Right hindlimb (tissue), 1 donor: ENCODE data around the gene SH3RF3.

Source experiments
- DNase-seq: peaks from one replicate; pipeline ENCODE4 v3.0.0-alpha.2; 2018

Gene SH3RF3

GRCh38 chr2:109460553-109461324 lies 331.7 kb downstream of the SH3RF3 start:
- no peak for DNase-seq

- DNase-seq: no peak
Observed at GRCh38 chr2:109463236-109463635, 334.2 kb downstream of the SH3RF3 start.

DNA sequence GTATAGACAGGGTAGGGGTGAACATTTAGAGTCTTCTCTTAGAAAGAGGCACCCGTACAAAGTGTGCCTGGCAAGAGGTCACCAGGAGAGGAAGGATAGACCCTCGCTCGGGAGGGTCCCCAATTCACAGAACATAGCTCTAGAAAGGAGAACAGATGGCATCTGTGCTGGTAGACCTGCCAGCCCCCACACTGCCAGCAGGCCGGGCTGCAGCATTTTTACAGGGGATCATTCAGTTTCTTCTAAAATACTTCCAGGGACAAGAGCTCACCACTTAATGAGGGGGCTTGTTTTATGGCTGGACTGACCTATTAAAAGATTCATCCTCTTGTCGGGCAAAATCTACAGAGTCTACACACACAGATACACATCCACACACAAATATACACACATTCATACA lies 334.9 kb downstream of the SH3RF3 start:
- DNase-seq: no peak

DNA sequence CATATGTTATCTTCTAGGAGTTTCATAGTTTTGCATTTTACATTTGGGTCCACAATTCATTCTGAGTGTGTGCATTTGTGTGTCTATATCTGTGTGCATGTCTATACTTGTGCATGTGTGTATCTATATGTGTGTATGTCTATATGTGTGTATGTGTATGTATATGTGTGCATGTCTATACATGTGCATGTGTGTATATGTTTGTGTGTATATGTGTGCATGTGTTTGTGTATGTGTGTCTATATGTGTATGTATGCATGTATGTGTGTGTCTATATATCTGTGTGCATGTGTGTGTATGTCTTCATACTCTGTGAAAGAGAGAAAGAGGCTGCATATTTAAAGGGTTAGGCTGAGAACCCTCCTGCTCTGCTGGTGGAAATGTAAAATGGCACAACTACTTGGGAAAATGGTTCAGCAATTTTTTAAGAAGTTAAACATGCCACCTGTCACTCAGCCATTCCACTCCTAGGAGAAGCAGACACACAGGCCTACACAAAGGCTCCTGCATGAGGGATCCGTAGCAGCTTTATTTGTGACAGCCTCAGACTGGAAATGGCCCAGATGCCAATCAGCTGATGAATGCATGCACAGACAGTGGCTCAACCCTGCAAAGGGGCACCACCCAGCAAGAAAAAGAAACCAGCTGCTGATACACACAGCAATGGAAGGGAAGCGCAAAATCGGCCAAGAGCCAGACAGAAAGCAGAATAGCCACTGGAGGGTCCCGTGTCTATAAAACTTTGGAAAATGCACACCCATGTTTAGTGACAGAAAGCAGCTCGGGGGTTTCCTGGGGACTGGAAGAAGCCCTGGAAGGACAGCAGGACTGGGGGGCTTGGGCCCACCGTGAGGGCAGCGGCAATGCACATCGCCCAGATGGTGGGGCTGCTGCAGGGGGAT lies 337.9 kb downstream of the SH3RF3 start:
- DNase-seq: peak; percentile 56

GRCh38 chr2:109467701-109468100 lies 338.7 kb downstream of the SH3RF3 start:
- DNase-seq: no peak

DNA sequence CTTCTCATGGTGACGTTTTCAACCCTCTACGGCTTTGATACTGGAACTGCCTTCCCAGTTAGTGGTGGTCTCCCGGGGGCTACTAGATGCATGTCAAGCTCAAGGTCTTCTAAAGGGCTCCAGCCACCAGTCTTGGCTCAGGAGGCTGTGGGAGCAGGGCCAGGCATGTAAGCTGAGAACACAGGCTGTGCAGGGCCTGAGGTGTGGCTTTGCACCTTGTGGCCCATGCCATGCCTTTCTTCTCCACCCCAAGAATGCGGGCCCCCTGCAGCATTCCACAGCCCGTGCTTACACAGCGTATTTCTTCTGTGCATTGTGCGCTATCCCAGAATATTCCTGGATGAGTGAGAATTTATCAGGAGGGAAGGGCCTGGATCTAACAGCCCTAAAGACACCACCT lies 339.9 kb downstream of the SH3RF3 start:
- no peak for DNase-seq

GRCh38 chr2:109471658-109472057 lies 342.7 kb downstream of the SH3RF3 start:
- no peak for DNase-seq

GRCh38 chr2:109472331-109472959 lies 343.4 kb downstream of the SH3RF3 start:
- no peak for DNase-seq

DNA sequence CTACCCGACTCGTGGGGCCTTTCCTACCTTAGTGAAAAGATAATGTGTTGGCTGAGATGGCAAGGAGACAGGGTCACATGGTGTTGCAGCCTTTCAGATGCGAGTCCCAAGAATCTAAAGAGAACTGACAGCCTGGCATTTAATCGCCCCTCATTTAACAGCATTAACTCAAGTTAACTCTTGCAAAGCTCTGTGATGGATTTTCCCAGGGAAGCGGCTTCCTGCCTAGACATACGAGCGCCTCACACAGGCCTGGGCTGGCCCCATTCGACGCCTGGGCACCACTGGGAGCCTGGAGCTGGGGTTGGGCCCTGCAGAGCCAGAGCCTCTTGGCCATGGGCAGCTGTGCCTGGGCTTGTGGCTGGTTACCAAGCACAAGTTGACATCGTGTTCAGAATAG lies 344.0 kb downstream of the SH3RF3 start:
- no peak for DNase-seq

- no peak for DNase-seq
Observed at GRCh38 chr2:109473616-109474318, 344.8 kb downstream of the SH3RF3 start.

- DNase-seq: no peak
Observed at GRCh38 chr2:109474319-109474825, 345.4 kb downstream of the SH3RF3 start.

- DNase-seq: no peak
Observed at GRCh38 chr2:109475531-109476210, 346.7 kb downstream of the SH3RF3 start.

- no peak for DNase-seq
Observed at GRCh38 chr2:109476641-109477441, 347.8 kb downstream of the SH3RF3 start.

- no peak for DNase-seq
Observed at GRCh38 chr2:109478906-109479493, 350.0 kb downstream of the SH3RF3 start.

GRCh38 chr2:109479804-109480203 lies 350.8 kb downstream of the SH3RF3 start:
- DNase-seq: no peak

DNA sequence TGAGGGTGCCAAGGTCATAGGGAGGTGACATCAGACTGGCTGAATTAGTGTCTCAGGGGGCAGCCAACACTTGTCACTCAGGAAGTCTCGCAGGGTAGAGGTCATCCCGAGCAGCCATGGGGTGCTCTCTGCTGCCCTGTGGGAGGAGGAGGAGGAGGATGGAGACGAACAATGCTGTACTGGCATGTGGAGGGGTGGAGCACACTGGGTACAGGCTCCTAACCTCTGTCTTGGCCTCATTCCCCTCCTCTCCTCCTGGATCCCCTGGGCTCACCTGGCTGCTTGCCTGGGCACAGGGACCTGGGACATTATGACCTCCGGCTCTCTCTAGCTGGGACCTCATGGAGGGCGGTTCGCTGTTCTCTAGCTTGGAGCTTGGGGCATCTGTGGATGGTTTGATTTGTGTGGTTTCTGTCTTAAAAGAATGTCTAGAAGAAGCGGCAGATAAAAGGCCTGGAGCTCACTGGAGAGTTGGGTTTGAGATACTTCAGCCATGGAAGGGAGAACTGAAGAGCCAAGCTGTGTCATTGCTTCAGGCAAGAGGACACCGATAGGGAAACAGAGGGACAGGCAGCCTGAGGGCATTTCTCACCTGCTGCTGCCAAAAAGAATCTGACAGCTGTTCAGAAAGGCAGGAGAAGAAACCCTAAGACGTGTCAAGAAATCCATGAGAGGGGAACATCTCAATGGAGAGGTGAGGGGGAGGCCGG lies 351.6 kb downstream of the SH3RF3 start:
- no peak for DNase-seq

GRCh38 chr2:109481196-109481555 lies 352.2 kb downstream of the SH3RF3 start:
- peak; percentile 68 for DNase-seq

GRCh38 chr2:109481599-109481998 lies 352.6 kb downstream of the SH3RF3 start:
- no peak for DNase-seq

GRCh38 chr2:109482361-109482861 lies 353.4 kb downstream of the SH3RF3 start:
- no peak for DNase-seq
